Germinal center (tissue), 1 donor: ENCODE results near the gene DPYSL5.

ENCODE experiments used
- DNase-seq: peaks from one replicate; pipeline ENCODE4 v3.0.0; 2012; ENCODE audit warnings: mixed read lengths, low spot score

Gene DPYSL5

GRCh38 chr2:26968001-26968400 lies 120.1 kb downstream of the DPYSL5 start:
- no peak for DNase-seq

GRCh38 chr2:26969077-26969844 lies 121.3 kb downstream of the DPYSL5 start:
- no peak for DNase-seq

- peak; percentile 88 for DNase-seq
Measured at GRCh38 chr2:26970244-26970927, 122.5 kb downstream of the DPYSL5 start, which contains the start of gene MAPRE3. TSS of gene MAPRE3 (plus strand) at chr2:26970637. CDS start at chr2:27022219, 51,582 bp downstream.

GRCh38 chr2:26970928-26971627 lies 123.1 kb downstream of the DPYSL5 start:
- no peak for DNase-seq

- no peak for DNase-seq
Measured at GRCh38 chr2:26971911-26972786, 124.2 kb downstream of the DPYSL5 start.

GRCh38 chr2:26974352-26974751 lies 126.4 kb downstream of the DPYSL5 start:
- DNase-seq, result no peak

- no peak for DNase-seq
Measured at GRCh38 chr2:26975102-26975501, 127.2 kb downstream of the DPYSL5 start.

GRCh38 chr2:26975656-26976055 lies 127.7 kb downstream of the DPYSL5 start:
- no peak for DNase-seq

GRCh38 chr2:26976237-26976636 lies 128.3 kb downstream of the DPYSL5 start:
- no peak for DNase-seq

- no peak for DNase-seq
Measured at GRCh38 chr2:26977012-26977411, 129.1 kb downstream of the DPYSL5 start.

- no peak for DNase-seq
Measured at GRCh38 chr2:26978061-26978596, 130.2 kb downstream of the DPYSL5 start.

- no peak for DNase-seq
Measured at GRCh38 chr2:26979741-26980140, 131.8 kb downstream of the DPYSL5 start.

GRCh38 chr2:26980971-26981370 lies 133.0 kb downstream of the DPYSL5 start:
- DNase-seq, result no peak

- DNase-seq, result peak; percentile 40
Measured at GRCh38 chr2:26982102-26982742, 134.3 kb downstream of the DPYSL5 start.

GRCh38 chr2:26983746-26984145 lies 135.8 kb downstream of the DPYSL5 start:
- DNase-seq, result no peak

GRCh38 chr2:26985807-26986206 lies 137.9 kb downstream of the DPYSL5 start:
- no peak for DNase-seq

- no peak for DNase-seq
Measured at GRCh38 chr2:26986576-26986975, 138.6 kb downstream of the DPYSL5 start.

- DNase-seq, result no peak
Measured at GRCh38 chr2:26988058-26988860, 140.3 kb downstream of the DPYSL5 start.

- no peak for DNase-seq
Measured at GRCh38 chr2:26989156-26989555, 141.2 kb downstream of the DPYSL5 start.

GRCh38 chr2:26991717-26992116 lies 143.8 kb downstream of the DPYSL5 start:
- no peak for DNase-seq
